HG03457 (cell line): Measurements from ENCODE around the gene REEP2.
A peak's percentile ranks its signal among the peaks of the same experiment; 100 is the strongest.
"Not testable (repeated sequence)": the region's sequence is repeated elsewhere in the genome, so short reads cannot be mapped to it uniquely, and the experiment has no call there.

Experiments
- ATAC-seq: cut with Tn5 transposase; IDR thresholded peaks from one replicate; pipeline ENCODE4 v1.9.1; 2021; ENCODE audit warnings: moderate number of reproducible peaks; ENCODE audit not compliant: unreplicated experiment

Gene REEP2

DNA sequence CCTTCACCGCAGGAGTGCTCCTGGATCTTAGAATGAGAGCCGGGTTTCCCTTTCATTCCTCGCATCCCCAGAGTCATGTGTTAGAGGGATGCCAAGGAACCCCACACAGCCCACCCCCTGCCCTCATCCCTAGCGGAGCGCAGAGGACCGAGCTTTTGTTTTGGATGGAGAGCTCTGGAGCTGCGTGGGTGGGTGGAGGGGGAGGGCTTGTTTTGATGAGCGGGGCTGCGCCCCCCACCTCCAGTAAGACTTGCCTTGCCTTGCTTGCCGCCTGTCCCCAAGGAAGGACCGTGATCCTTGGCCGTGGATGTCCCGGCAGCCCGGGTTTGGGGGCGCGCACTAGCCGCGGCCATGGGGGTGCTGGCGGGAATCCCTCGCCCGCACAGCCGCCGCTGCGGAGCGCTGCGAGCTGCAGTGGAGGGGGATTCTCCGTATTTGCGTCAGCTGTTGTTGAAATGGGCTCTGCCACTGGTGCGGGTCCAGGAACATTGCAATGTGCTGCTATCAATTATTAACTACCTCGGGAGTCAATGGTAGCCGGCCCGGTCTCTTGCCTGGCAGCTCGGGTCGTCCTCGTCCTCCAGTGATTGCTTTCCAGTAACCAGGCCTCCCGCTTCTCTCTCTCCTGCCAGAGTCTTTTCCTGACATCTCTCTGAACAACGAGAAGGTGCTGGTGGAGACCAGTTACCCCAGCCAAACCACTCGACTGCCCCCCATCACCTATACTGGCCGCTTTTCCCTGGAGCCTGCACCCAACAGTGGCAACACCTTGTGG, 27.5 kb downstream of the REEP2 start:
- no peak for ATAC-seq

DNA sequence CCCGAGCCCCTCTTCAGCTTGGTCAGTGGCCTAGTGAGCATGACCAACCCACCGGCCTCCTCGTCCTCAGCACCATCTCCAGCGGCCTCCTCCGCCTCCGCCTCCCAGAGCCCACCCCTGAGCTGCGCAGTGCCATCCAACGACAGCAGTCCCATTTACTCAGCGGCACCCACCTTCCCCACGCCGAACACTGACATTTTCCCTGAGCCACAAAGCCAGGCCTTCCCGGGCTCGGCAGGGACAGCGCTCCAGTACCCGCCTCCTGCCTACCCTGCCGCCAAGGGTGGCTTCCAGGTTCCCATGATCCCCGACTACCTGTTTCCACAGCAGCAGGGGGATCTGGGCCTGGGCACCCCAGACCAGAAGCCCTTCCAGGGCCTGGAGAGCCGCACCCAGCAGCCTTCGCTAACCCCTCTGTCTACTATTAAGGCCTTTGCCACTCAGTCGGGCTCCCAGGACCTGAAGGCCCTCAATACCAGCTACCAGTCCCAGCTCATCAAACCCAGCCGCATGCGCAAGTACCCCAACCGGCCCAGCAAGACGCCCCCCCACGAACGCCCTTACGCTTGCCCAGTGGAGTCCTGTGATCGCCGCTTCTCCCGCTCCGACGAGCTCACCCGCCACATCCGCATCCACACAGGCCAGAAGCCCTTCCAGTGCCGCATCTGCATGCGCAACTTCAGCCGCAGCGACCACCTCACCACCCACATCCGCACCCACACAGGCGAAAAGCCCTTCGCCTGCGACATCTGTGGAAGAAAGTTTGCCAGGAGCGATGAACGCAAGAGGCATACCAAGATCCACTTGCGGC, 28.2 kb downstream of the REEP2 start:
- ATAC-seq, result no peak

DNA sequence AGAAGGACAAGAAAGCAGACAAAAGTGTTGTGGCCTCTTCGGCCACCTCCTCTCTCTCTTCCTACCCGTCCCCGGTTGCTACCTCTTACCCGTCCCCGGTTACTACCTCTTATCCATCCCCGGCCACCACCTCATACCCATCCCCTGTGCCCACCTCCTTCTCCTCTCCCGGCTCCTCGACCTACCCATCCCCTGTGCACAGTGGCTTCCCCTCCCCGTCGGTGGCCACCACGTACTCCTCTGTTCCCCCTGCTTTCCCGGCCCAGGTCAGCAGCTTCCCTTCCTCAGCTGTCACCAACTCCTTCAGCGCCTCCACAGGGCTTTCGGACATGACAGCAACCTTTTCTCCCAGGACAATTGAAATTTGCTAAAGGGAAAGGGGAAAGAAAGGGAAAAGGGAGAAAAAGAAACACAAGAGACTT, 28.9 kb downstream of the REEP2 start:
- no peak for ATAC-seq

DNA sequence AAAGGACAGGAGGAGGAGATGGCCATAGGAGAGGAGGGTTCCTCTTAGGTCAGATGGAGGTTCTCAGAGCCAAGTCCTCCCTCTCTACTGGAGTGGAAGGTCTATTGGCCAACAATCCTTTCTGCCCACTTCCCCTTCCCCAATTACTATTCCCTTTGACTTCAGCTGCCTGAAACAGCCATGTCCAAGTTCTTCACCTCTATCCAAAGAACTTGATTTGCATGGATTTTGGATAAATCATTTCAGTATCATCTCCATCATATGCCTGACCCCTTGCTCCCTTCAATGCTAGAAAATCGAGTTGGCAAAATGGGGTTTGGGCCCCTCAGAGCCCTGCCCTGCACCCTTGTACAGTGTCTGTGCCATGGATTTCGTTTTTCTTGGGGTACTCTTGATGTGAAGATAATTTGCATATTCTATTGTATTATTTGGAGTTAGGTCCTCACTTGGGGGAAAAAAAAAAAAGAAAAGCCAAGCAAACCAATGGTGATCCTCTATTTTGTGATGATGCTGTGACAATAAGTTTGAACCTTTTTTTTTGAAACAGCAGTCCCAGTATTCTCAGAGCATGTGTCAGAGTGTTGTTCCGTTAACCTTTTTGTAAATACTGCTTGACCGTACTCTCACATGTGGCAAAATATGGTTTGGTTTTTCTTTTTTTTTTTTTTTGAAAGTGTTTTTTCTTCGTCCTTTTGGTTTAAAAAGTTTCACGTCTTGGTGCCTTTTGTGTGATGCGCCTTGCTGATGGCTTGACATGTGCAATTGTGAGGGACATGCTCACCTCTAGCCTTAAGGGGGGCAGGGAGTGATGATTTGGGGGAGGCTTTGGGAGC, 29.5 kb downstream of the REEP2 start:
- no peak for ATAC-seq

DNA sequence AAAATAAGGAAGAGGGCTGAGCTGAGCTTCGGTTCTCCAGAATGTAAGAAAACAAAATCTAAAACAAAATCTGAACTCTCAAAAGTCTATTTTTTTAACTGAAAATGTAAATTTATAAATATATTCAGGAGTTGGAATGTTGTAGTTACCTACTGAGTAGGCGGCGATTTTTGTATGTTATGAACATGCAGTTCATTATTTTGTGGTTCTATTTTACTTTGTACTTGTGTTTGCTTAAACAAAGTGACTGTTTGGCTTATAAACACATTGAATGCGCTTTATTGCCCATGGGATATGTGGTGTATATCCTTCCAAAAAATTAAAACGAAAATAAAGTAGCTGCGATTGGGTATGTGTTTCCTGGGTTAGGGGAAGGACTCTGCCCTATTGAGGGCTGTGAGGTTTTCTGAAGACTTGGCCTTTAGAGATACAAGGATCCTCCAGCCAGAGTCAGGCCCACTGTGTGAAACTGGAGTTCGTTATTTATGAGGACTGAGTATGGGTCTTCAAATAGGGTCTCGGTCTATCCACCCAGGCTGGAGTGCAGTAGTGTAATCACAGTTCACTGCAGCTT, 30.2 kb downstream of the REEP2 start:
- ATAC-seq, result no peak

DNA sequence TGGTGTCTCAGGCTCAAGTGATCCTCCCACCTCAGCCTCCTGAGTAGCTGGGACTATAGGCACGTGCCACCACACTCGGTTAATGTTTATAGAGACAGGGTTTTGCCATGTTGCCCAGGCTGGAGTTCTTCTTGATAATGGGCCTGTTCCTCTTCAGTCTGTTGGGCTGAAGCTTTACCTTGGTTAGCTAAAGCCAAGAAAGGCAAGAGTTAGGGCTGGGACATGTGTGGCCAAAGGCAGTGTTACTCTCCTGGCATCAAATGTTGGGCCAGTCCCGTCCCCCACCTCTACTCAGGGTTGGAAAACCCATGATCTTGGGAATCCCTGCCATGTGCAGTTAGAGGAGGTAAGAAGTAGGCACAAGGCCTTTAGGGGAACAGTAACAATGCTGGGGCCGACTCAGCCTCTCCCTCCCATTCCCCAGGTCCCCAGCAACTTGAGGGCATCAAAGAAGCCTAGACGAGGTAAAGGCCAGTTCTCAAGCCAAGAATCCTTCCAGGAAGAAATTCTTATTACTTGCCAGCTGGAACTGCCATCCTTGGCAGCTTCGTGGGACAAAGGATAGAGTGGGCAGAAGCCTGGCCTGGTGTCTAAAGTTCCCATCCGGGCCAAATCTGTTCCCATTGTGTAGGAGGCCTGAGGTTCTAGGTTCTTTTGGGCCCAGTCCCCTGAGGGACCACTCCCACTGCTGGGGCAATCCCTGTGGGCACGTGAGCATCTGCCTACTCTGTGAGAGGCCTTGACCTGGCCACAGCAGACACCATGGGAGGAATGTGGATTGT, 30.9 kb downstream of the REEP2 start:
- ATAC-seq, result no peak

DNA sequence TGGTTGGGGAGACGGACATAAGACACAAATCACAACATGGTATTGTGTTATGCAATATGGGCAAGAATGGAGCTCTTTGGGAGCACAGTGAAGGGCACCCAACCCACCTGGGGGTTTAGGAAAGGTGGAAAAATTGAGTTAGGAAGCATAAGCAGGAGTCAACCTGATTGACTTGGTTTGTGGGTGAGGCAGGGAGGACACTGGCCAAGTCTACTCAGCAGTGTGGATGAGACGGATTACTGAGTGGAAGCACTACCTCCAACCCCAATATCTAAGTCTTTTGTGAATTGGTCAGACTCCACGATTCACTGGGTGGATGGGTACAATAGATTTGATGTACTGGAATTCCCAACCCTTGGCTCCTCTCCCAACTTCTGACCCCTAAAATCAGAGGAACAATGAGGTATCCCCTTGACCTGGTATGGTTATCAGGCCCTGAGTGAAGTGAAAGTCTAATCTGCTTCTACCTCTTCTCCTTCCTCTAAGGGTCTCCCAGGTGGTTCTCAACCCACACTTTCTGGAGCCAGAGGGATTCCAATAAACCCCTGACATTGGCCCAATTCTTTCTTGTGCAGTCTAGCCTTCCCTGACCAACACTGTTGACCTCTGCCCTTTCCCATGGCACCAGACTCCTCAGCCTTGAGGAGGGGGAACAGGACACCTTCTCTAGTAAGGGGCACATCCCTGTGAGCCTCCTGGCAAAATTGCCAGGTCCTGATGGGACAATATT, 31.6 kb downstream of the REEP2 start:
- no peak for ATAC-seq

DNA sequence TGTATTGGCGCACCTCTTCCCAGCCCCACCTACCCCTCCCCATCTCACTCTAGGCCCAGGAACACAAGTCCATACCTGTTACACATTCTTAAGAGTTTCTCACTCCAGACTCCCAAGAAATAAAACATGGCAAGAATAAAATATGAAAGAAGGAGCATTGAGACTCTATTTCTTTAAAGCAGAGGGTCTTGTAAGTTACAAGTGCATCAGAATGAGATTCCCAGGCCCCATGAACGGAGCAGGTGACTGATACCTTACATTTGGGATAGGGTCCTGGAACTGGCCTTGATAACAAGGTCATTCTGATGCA, 32.1 kb downstream of the REEP2 start:
- no peak for ATAC-seq

DNA sequence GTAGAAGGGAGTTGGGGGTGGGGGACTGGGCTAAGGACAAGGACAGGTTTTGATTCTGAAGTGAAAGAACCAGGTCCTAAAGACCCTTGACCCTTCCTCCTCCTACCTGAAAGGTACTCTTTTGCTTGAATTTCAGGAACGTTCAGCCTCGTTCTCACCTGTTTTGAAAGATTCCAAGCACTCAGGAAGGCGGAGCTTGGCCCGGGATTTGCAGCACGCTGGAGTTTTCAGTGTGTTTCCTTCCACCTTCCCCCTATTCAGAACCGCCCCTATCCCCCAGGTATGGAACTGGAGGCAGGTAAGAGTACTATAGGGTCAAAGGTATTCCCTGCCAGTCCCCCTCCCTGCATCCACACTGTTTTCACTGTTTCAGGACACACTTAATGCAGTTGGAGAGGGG, 33.5 kb downstream of the REEP2 start:
- ATAC-seq, result no peak

DNA sequence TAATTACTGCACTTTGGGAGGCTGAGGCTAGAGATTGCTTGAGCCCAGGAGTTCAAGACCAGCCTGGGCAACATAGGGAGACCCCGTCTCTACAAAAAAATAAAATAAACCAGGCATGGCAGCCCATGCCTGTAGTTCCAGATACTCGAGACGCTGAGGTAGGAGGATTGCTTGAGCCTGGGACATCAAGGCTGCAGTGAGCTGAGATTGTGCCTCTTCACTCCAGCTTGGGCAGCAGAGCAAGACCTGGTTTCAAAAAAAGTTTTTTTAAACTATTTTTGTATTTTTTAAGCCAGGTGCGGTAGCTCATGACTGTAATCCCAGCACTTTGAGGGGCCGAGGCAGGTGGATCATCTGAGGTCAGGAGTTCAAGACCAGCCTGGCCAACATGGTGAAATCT, 34.3 kb downstream of the REEP2 start:
- not testable (repeated sequence) for ATAC-seq

DNA sequence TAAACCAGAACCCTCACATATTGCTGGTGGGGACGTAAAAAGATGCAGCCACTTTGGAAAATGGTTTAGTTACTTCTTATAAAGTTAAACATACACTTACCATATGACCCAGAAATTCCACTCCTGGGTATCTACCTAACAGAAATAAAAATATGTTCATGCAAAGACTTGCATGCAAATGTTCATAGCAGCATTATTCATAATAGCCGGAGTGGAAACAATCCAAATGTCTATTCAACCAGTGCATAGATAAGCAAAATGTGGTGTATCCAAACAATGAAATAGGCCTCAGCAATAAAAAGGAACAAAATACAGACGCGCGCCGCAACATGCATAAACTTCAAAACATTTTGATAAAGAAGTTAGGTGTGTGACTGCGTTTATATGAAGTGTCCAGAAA, 38.1 kb downstream of the REEP2 start:
- no peak for ATAC-seq

DNA sequence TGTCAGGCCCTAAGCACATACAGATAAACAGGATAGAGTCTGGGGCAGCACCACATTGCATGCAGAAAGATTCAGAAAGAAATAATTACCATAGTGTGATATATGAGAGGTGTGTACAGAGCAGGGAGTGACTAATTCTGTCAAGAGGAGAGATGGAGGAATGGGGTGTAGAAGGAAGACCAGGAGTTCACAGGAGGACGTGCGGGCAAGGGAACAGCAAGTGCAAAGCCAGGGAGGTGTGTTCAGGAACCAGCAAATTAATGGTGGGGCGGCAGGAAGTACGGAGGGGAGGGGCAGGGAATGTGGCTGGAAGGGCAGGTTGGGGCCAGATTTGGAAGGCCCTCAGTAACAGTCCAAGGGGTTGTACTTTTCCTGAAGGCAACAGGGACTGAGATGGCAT, 43.8 kb downstream of the REEP2 start:
- ATAC-seq, result no peak

DNA sequence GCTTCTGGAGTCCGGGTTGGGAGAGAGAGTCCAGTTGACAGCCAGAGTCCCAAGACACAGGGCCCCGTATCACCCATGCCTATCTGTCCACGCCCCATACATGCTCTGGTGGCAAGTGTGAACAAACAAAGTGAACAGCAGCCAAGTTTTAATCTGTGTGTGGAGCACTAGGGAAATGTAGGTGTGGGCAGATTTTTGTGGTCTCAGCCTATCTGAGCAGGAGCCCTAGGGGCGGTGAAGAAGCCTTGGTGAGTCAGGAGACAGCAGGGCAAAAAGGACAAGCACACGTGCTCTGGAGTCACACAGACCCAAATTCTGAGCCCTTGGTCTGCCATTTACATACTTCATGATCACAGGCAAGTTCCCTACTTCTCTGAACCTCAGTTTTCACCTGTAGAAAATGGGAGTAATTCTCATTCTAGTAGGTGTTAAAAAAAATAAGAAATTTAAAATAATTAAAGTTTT, 49.7 kb downstream of the REEP2 start:
- no peak for ATAC-seq

DNA sequence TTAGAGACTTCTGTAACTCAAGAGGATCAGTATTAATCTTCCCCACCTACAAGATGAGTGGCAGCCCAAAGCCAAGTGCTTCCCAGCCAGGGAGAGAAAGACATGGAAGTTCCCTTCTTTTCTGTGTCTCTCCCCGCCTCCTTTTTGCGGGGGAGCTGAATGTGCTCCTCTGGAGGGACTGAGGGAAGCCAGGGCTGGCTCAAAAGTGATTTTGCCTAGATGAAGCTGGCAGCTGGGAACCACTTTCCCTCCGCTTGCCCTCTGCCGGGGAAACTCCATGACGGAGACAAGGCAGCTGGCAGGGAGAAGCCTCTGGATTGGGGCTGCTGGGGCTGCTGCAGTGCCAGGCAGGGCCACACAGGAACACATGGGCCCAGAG, 50.8 kb downstream of the REEP2 start:
- ATAC-seq, result no peak

DNA sequence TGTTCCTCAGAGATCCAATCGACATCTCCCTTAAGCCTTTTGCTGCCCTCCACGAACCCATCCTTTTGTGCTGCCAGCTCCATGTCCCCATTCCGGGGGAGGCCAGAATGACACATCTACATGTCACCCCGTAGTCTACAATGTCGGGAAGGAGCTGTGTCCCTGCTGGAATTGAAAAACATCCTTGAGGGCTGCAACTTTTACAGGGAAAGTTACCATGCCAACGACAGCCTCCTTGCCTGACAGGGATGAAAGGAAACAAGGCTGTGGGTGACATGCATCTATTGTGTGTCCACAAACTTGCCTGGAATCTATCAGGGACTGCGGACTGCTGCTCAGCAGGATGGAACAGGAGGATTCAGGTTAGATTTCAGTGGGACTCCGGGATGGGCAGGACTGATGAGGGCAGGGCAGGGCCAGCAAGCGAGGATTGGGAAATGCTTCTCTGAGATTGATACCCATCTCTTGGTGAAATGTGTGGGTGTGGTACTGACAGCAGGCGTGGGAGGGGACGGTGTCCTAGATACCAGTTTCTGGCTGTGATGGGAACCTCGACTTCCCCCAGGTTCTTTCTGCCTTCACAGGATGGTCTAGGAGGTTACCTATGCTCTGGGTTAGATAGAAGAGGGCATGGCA, 51.9 kb downstream of the REEP2 start:
- ATAC-seq, result no peak

DNA sequence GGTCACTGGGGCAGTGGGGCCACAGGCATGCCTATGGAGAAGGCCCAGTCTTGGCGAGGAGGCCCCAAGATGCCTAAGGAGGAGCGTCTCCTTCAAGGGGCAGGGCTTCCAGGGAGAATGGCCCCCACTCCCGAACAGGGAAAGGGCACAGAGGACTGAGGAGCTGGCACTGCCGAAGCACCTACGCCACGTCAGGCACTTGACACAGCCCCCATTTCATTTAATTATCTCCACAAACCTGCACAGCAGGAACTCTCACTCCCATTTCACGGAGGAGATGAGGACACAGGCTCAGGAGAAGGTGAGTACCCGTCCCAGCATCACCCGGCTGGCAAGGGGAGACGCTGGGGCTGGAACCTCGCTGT, 52.4 kb downstream of the REEP2 start:
- no peak for ATAC-seq

DNA sequence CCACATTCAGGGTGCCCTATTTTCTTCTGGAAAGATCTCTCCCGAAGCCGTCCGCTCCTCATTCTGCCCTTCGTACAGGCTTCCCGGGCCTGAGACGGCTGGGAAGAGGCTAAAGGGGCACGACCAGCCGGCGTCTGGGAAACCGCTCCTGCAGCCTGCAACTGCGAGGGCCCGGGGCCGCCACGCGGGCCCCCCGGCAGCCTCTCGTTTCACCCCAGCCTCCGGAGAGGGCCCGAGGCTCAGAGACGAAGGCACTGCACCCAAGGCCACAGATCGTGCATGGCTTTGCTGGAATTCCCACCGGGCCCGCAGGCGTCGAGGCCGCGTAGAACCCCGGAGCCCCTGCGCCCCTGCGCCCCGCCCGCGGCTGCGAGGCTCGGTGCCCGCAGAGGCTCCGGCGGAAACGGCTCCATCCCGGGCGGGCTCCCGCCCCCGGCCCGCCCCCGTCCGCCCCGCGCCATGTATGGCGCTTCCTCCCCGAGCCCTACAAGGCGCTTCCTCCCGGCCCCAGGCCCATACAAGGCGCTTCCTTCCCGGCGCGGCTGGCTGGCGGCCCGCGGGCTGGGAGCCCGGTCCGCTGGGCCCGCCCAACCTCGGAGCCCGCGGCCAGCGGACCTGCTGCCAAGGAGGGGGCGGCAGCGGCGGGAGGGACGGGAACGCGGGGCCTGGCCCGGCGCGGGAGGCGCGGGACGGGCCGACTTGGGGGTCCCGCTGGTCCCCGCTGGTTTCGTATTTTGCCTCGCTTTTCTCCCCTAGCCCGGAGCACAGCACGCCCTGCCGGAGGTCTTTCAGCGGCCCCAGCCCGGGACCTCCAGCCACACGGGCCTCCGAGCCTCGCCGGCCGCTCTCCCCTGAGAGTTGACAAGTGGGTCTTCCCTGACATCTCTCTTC, 53.1 kb downstream of the REEP2 start:
- ATAC-seq, result peak; percentile 89

DNA sequence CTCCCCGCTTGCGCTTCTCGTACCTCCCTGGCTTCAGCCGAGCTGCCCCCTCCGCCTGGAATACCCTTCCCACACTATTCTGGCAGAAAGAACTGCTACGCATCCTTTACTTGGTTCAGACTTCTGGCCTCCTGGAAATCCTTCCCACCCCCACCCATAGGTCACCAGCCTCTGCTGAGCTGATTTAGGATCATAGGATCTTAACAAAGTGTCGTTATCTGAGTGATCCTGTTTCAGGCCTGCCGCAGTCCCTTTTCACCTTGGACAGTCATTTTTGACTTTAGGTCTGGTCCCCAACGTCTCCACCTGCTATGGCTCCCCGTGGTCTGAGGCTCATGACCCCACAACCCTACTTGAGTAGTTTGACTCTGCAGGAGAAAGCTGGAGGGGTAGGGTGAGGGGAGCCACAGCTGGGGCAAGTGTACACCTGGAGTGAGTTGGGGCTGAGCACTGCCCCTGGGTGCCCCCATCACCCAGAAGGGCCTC, 53.7 kb downstream of the REEP2 start:
- no peak for ATAC-seq
